Measurements from ENCODE around the gene ZBTB21.

ZBTB21 gene

DNA sequence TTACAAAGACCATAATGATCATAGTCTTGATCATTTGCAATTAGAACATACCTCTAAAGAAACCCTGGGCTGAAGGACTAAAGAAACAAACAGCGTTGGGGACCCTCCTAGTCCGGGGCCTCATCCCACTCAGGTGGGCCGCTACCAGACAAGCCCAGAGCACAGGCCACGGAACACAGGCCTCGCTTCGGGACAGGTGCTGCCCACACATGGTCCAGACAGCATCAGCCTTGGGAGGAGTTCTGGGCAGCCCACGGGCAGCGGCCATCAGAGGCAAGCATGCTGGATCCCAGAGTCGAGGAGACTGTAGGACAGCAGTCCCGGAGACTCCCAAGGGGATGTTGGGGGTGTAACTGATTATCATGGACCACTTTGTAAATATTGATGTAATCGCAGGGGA is 61.3 kb downstream of the ZBTB21 start:
- DNase-seq: no peak

DNA sequence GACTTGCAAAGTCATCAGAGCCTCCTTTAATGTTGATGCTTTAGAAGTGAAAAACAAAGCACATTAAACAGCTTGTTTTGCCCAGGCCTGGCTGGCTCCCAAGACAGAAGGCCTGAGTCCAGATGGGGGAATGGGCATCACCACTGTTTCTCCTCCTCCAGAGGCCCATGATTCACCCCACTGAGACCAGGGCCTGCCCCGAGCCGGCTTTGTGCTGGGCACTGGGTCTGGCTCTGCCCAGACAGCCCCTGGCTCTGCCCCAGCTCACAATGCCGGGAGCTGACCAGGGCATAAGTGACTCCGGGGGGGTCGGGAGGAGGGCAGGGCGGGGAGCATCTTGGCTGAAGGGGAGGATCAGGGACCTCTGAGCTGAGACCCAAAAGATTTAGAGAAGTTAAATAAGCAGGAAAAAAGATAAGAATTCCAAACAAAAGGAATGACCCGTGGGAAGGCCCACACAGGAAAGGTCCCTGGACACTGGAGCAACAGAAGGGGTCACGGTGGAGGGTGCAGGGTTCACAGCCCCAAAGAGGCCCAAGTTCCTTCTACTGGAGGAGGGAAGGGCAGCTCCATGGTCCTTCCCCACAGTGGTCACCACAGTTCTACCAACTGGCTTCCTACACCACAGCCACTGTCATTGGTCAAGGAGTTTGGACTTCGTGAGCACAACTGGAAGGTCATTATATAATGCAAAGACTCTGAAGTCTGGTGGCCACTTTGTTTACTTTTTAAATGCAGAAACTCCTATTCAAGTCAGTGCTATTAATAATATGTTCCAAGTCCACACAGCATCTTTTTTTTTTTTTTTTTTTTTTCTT is 61.9 kb downstream of the ZBTB21 start:
- no peak for DNase-seq

DNA sequence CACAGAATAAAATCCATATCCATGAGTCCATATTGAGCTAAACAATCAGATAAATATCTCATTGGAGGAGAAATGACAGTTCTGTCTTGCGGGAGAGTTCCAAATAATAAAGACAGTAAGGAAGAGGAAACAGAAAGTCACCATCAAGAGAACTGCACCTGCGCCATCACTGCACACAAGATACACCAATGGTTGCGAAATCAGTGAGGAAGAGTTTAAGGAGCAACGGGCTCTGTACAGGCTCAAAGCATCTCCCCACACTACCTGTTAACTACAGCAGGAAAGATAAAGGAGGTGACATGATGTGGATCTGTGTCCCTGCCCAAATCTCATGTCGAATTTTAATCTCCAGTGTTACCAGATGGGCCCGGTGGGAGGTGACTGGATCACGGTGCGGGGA is 64.2 kb downstream of the ZBTB21 start:
- DNase-seq: no peak

DNA sequence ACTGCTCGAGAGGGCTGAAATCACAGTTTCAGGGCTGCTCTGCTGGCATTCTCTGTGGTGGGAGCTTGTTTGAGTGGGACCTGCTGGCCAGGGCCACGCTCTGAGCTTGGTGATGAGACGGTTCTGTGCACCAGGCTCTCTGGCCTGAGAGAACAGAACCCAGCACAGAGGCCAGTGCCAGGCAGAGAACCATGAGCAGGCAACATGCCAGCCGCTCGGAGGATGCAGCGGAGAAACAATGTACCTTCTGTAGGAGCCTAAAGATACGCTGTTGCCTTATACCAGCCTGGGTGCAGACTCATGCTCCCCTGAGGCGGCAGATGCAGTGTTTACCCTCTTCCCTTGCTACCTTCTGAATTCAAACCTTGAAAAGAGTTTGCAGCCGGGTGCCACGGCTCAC is 66.3 kb downstream of the ZBTB21 start:
- DNase-seq: no peak

DNA sequence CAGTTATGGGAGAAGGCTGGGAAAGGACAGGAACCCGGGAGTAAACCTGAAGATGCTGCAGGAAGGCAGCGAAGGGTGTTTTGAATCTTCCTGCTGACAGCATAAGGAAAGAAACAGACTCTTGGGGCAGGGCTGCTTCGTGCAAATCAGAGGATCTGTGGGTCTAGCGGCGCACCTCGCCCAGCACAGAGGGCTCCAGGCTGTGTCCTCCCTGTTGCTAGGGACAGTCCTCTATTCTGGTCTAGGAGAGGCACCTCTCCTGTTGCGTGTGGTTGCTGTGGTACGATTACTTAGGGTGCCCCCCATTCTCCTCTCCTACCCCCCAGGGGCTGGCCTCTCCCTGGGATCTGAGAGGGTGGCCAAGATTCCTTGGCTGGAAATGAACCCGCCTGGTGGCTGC is 67.7 kb downstream of the ZBTB21 start:
- DNase-seq: no peak

DNA sequence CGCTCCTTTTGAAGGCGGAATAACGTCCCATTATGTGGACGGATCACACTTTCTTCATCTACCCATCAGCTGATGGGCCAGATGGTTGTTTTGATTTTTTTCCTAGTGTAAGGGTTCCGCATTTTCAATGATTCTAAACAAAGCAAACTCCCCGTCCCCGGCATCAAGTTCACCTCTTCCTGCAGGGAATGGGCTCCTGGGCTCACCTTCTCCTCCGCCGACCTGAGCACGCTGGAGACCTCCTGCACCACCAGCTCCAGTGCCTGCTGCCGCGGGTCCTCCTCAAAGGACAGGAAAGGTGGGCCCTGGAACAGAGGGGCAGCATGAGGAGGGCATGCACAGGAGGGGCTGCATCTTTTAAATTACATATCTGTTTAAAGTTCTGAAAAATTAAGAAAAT is 68.2 kb downstream of the ZBTB21 start:
- DNase-seq: no peak

DNA sequence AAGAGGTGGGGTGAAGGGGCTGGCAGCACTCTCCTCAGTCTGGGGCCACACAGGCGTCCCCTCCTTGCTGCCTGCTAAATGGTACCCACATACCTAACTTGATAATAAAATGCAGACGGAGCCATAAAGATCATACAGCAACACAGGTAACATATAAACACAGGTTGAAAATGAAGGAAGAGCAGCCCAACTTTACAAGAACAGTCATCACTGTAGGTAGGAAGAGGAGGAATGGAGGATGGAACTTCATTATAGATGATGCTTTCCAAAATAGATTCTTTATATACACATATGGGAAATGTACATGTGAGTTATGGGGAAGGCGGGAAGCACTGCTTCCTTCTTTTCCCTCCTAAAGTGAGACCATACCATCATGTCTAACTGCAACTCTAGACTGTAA is 69.7 kb downstream of the ZBTB21 start:
- DNase-seq: no peak

DNA sequence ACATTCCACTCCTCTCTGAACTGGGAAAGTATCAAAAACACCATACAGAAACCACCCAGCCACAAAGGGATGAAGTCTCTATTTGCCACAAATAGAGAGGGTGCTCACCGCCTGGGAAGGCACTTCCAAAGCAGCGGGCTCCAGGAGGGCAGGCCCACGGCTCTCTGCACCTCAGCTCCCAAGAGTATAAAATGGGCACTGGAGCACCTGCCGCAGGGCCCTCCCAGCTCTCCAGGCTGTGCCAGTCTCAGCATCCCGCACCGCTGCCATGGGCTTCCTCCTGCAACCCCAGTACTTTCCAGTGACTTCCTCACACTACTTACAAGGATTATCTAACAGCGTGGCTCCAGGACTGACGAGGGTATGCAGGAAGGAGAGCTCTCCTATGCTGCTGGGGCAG is 70.8 kb downstream of the ZBTB21 start:
- DNase-seq: no peak

Measured in activated gamma-delta T cell (primary cell).